ENCODE measurements around the gene SCN9A.

The SCN9A gene

GRCh38 chr2:166179201-166179600, 196.5 kb downstream of the SCN9A start:
- H3K18ac ChIP-seq (ENCODE audit: low read length) = no peak overlapping the region
- H3K79me2 ChIP-seq (ENCODE audit: control insufficient read depth, insufficient read depth, low read length, poor library complexity) = no peaks in the 10 kb centered on the region
- no peaks in the 10 kb centered on the region for H3K27me3 ChIP-seq (ENCODE audit: insufficient read depth, low read length)
- no peak overlapping the region for H3K4ac ChIP-seq (ENCODE audit: low read depth, low read length)
- H2BK12ac ChIP-seq (ENCODE audit: low read length) = no peak overlapping the region
- no peaks in the 10 kb centered on the region for H3K79me1 ChIP-seq (ENCODE audit: low read length)
- no peaks in the 10 kb centered on the region for H3K4me1 ChIP-seq (ENCODE audit: control insufficient read depth in 1 of 2, insufficient read depth in 2 of 2, low read length in 2 of 2)
- H4K91ac ChIP-seq (ENCODE audit: low read depth, low read length) = no peak overlapping the region
- no peak overlapping the region for H2BK120ac ChIP-seq (ENCODE audit: insufficient read depth, low read length, poor library complexity)
- H3K27ac ChIP-seq (ENCODE audit: low read depth, low read length) = no peak overlapping the region
- no peak overlapping the region for H3K14ac ChIP-seq (ENCODE audit: low read length)
- H3K36me3 ChIP-seq (ENCODE audit: control insufficient read depth in 1 of 2, insufficient read depth in 2 of 2, low read length in 2 of 2) = no peaks in the 10 kb centered on the region
- H3K4me3 ChIP-seq (ENCODE audit: low read depth, low read length) = no peak overlapping the region
- no peak overlapping the region for H4K12ac ChIP-seq (ENCODE audit: low read depth, low read length)
- no peak overlapping the region for H4K8ac ChIP-seq (ENCODE audit: low read depth, low read length)
- no peak overlapping the region for H2AK5ac ChIP-seq (ENCODE audit: low read length)
- no peak overlapping the region for H2AFZ ChIP-seq (ENCODE audit: insufficient read depth, low read length, poor library complexity)
- H3K4me2 ChIP-seq (ENCODE audit: low read length) = no peak overlapping the region
- H3K9ac ChIP-seq (ENCODE audit: low read length) = no peak overlapping the region
- no CpG with 5 or more reads among the region's 3 CpGs for WGBS (ENCODE audit: extremely low coverage, insufficient coverage, insufficient read length)
- no peak overlapping the region for H2BK5ac ChIP-seq (ENCODE audit: low read depth, low read length, poor library complexity)
- H3K9me3 ChIP-seq (ENCODE audit: insufficient read depth, low read depth, low read length) = no peaks in the 10 kb centered on the region
- no peak for DNase-seq
- H3K23ac ChIP-seq (ENCODE audit: low read length) = no peak overlapping the region

- H3K4me2 ChIP-seq (ENCODE audit: low read length) = no peak overlapping the region
- H3K23ac ChIP-seq (ENCODE audit: low read length) = no peak overlapping the region
- H3K18ac ChIP-seq (ENCODE audit: low read length) = no peak overlapping the region
- H2BK120ac ChIP-seq (ENCODE audit: insufficient read depth, low read length, poor library complexity) = no peak overlapping the region
- no peak overlapping the region for H4K12ac ChIP-seq (ENCODE audit: low read depth, low read length)
- no peak overlapping the region for H3K4ac ChIP-seq (ENCODE audit: low read depth, low read length)
- no peaks in the 10 kb centered on the region for H3K4me1 ChIP-seq (ENCODE audit: control insufficient read depth in 1 of 2, insufficient read depth in 2 of 2, low read length in 2 of 2)
- H3K27me3 ChIP-seq (ENCODE audit: insufficient read depth, low read length) = no peaks in the 10 kb centered on the region
- H3K79me2 ChIP-seq (ENCODE audit: control insufficient read depth, insufficient read depth, low read length, poor library complexity) = no peaks in the 10 kb centered on the region
- WGBS (ENCODE audit: extremely low coverage, insufficient coverage, insufficient read length) = no CpG with 5 or more reads among the region's 2 CpGs
- no peak overlapping the region for H2BK12ac ChIP-seq (ENCODE audit: low read length)
- no peak overlapping the region for H3K14ac ChIP-seq (ENCODE audit: low read length)
- H2AFZ ChIP-seq (ENCODE audit: insufficient read depth, low read length, poor library complexity) = no peak overlapping the region
- no peak overlapping the region for H3K27ac ChIP-seq (ENCODE audit: low read depth, low read length)
- H3K4me3 ChIP-seq (ENCODE audit: low read depth, low read length) = no peak overlapping the region
- no peaks in the 10 kb centered on the region for H3K36me3 ChIP-seq (ENCODE audit: control insufficient read depth in 1 of 2, insufficient read depth in 2 of 2, low read length in 2 of 2)
- no peak overlapping the region for H4K91ac ChIP-seq (ENCODE audit: low read depth, low read length)
- no peak for DNase-seq
- H4K8ac ChIP-seq (ENCODE audit: low read depth, low read length) = no peak overlapping the region
- H2AK5ac ChIP-seq (ENCODE audit: low read length) = no peak overlapping the region
- no peak overlapping the region for H2BK5ac ChIP-seq (ENCODE audit: low read depth, low read length, poor library complexity)
- H3K9me3 ChIP-seq (ENCODE audit: insufficient read depth, low read depth, low read length) = no peaks in the 10 kb centered on the region
- no peak overlapping the region for H3K9ac ChIP-seq (ENCODE audit: low read length)
- H3K79me1 ChIP-seq (ENCODE audit: low read length) = no peaks in the 10 kb centered on the region
Observed at GRCh38 chr2:166173263-166173662, 202.5 kb downstream of the SCN9A start.

GRCh38 chr2:166171216-166171615, 204.5 kb downstream of the SCN9A start:
- H3K4me3 ChIP-seq (ENCODE audit: low read depth, low read length) = no peak overlapping the region
- H3K79me2 ChIP-seq (ENCODE audit: control insufficient read depth, insufficient read depth, low read length, poor library complexity) = no peaks in the 10 kb centered on the region
- no CpG with 5 or more reads among the region's 3 CpGs for WGBS (ENCODE audit: extremely low coverage, insufficient coverage, insufficient read length)
- no peak overlapping the region for H3K4me2 ChIP-seq (ENCODE audit: low read length)
- no peak overlapping the region for H2AK5ac ChIP-seq (ENCODE audit: low read length)
- no peaks in the 10 kb centered on the region for H3K27me3 ChIP-seq (ENCODE audit: insufficient read depth, low read length)
- no peak overlapping the region for H3K14ac ChIP-seq (ENCODE audit: low read length)
- H3K18ac ChIP-seq (ENCODE audit: low read length) = no peak overlapping the region
- no peak overlapping the region for H2AFZ ChIP-seq (ENCODE audit: insufficient read depth, low read length, poor library complexity)
- no peak overlapping the region for H3K9ac ChIP-seq (ENCODE audit: low read length)
- no peaks in the 10 kb centered on the region for H3K36me3 ChIP-seq (ENCODE audit: control insufficient read depth in 1 of 2, insufficient read depth in 2 of 2, low read length in 2 of 2)
- H4K91ac ChIP-seq (ENCODE audit: low read depth, low read length) = no peak overlapping the region
- H3K9me3 ChIP-seq (ENCODE audit: insufficient read depth, low read depth, low read length) = no peaks in the 10 kb centered on the region
- H3K4ac ChIP-seq (ENCODE audit: low read depth, low read length) = no peak overlapping the region
- DNase-seq = no peak
- H2BK120ac ChIP-seq (ENCODE audit: insufficient read depth, low read length, poor library complexity) = no peak overlapping the region
- H2BK5ac ChIP-seq (ENCODE audit: low read depth, low read length, poor library complexity) = no peak overlapping the region
- H3K23ac ChIP-seq (ENCODE audit: low read length) = no peak overlapping the region
- H4K8ac ChIP-seq (ENCODE audit: low read depth, low read length) = no peak overlapping the region
- H4K12ac ChIP-seq (ENCODE audit: low read depth, low read length) = no peak overlapping the region
- no peak overlapping the region for H2BK12ac ChIP-seq (ENCODE audit: low read length)
- no peaks in the 10 kb centered on the region for H3K79me1 ChIP-seq (ENCODE audit: low read length)
- no peak overlapping the region for H3K27ac ChIP-seq (ENCODE audit: low read depth, low read length)
- H3K4me1 ChIP-seq (ENCODE audit: control insufficient read depth in 1 of 2, insufficient read depth in 2 of 2, low read length in 2 of 2) = no peaks in the 10 kb centered on the region

- Histone ChIP-seq H3K79me2 (ENCODE audit: control insufficient read depth, insufficient read depth, low read length, poor library complexity) (no peaks in the 10 kb centered on the region), H3K23ac (ENCODE audit: low read length) (no peak overlapping the region), H2BK120ac (ENCODE audit: insufficient read depth, low read length, poor library complexity) (no peak overlapping the region), H3K18ac (ENCODE audit: low read length) (no peak overlapping the region), H2AFZ (ENCODE audit: insufficient read depth, low read length, poor library complexity) (no peak overlapping the region), H4K91ac (ENCODE audit: low read depth, low read length) (no peak overlapping the region), H3K9me3 (ENCODE audit: insufficient read depth, low read depth, low read length) (no peaks in the 10 kb centered on the region), H3K4me2 (ENCODE audit: low read length) (no peak overlapping the region), H4K12ac (ENCODE audit: low read depth, low read length) (no peak overlapping the region), H3K27ac (ENCODE audit: low read depth, low read length) (no peak overlapping the region), H3K4me1 (ENCODE audit: control insufficient read depth in 1 of 2, insufficient read depth in 2 of 2, low read length in 2 of 2) (no peaks in the 10 kb centered on the region), H4K8ac (ENCODE audit: low read depth, low read length) (no peak overlapping the region), H2AK5ac (ENCODE audit: low read length) (no peak overlapping the region), H2BK12ac (ENCODE audit: low read length) (no peak overlapping the region), H3K36me3 (ENCODE audit: control insufficient read depth in 1 of 2, insufficient read depth in 2 of 2, low read length in 2 of 2) (no peaks in the 10 kb centered on the region), H3K4ac (ENCODE audit: low read depth, low read length) (no peak overlapping the region), H3K4me3 (ENCODE audit: low read depth, low read length) (no peak overlapping the region), H3K9ac (ENCODE audit: low read length) (no peak overlapping the region), H3K79me1 (ENCODE audit: low read length) (no peaks in the 10 kb centered on the region), H3K14ac (ENCODE audit: low read length) (no peak overlapping the region), H3K27me3 (ENCODE audit: insufficient read depth, low read length) (no peaks in the 10 kb centered on the region), H2BK5ac (ENCODE audit: low read depth, low read length, poor library complexity) (no peak overlapping the region)
- DNase-seq = no peak
- no CpG with 5 or more reads among the region's 2 CpGs for WGBS (ENCODE audit: extremely low coverage, insufficient coverage, insufficient read length)
Observed at GRCh38 chr2:166170356-166170755, 205.4 kb downstream of the SCN9A start.
